HG03280 (cell line): ENCODE measurements around the gene RYR1.
"Not testable (repeated sequence)": the region's sequence is repeated elsewhere in the genome, so short reads cannot be mapped to it uniquely, and the experiment has no call there.

Experiments used
- ATAC-seq: cut with Tn5 transposase; IDR thresholded peaks from one replicate; pipeline ENCODE4 v1.9.1; 2021; ENCODE audit warnings: mild to moderate bottlenecking, moderate library complexity; ENCODE audit not compliant: unreplicated experiment

RYR1 gene

DNA sequence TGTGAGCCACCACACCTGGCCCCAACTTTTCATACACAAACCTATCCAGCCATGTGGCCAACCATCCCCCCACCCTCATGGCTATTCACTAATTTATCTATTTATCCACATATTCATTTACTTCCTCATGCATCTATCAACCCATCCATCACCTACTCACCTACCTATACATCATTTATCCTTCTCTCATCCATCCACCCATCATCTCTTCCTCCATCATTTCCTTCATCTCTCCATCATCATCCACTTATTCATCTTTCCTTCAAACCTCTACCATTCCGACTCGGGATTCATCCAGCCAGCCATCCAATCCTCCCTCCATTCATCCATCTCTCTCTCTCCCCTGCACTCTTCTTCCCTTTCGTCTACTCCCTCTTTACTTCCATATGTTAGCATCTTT, 54.6 kb downstream of the RYR1 start:
- no peak for ATAC-seq

GRCh38 chr19:38488776-38489481, 55.4 kb downstream of the RYR1 start:
- no peak for ATAC-seq

- no peak for ATAC-seq
Measured at GRCh38 chr19:38490861-38491260, 57.4 kb downstream of the RYR1 start.

DNA sequence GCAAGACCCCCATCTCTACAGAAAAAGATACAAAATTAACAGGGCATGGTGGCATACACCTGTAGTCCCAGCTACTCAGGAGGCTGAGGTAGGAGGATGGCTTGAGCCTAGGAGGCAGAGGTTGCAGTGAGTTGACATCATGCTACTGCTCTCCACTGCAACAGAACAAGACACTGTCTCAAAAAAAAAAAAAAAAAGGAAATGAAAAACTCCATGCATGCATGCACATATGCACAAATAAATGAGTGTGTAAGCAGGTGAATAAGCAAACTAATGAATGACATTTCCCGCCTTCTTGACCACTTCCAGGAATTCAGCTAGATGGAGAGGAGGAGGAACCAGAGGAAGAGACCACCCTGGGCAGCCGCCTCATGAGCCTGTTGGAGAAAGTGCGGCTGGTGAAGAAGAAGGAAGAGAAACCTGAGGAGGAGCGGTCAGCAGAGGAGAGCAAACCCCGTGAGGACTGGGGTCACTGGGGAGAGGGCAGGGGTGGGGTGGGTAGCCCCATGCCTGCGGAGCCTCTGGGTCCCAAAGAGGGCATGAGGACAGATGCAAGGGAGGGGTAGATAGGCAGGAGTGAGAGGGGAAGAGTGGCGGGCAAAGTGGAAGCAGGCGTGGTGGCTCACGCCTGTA, 58.8 kb downstream of the RYR1 start:
- ATAC-seq: no peak

- ATAC-seq: no peak
Measured at GRCh38 chr19:38494379-38494778, 60.9 kb downstream of the RYR1 start.

- ATAC-seq: not testable (repeated sequence)
Measured at GRCh38 chr19:38495375-38495774, 61.9 kb downstream of the RYR1 start.

- ATAC-seq: no peak
Measured at GRCh38 chr19:38496116-38496515, 62.6 kb downstream of the RYR1 start.

DNA sequence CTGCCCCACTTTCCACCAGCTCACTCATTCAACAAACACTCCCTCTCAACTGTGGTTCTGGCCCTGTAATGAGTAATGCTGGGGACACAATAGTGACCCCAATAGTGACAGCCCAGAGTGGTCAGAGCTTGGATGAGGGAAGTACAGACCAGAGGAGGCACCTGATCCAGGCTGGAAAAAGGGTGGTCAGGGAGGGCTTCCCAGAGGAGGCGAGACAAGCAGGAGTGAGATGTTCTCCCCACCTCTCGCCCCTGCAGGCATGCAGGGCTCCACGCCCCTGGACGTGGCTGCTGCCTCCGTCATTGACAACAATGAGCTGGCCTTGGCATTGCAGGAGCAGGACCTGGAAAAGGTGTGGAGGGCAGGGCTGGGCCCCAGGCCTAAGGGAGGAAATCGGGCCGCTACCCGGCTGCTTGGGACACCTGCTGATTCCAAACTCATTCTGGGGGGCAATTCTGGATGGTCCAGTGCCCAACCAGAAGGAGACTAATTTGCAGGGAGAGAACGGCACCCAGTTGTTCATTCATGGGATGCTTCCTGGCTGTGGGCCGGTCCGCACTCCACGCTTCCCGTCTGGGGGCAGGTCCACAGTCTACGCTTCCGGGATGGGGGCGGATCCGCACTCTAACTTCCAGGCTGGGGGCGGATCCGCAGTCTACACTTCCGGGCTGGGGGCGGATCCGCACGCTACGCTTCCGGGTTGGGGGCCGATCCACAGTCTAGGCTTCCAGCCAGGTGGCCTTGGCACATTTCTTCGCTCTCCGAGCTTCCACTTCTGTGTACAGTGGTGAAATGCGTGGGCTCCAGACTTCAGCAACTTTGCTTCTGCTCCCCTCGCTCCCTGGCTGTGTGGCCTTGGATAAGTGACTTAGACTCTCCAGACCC, 63.4 kb downstream of the RYR1 start:
- no peak for ATAC-seq

GRCh38 chr19:38497907-38498306, 64.4 kb downstream of the RYR1 start:
- ATAC-seq: no peak

GRCh38 chr19:38499532-38499931, 66.0 kb downstream of the RYR1 start:
- no peak for ATAC-seq

GRCh38 chr19:38500450-38500849, 67.0 kb downstream of the RYR1 start:
- no peak for ATAC-seq

DNA sequence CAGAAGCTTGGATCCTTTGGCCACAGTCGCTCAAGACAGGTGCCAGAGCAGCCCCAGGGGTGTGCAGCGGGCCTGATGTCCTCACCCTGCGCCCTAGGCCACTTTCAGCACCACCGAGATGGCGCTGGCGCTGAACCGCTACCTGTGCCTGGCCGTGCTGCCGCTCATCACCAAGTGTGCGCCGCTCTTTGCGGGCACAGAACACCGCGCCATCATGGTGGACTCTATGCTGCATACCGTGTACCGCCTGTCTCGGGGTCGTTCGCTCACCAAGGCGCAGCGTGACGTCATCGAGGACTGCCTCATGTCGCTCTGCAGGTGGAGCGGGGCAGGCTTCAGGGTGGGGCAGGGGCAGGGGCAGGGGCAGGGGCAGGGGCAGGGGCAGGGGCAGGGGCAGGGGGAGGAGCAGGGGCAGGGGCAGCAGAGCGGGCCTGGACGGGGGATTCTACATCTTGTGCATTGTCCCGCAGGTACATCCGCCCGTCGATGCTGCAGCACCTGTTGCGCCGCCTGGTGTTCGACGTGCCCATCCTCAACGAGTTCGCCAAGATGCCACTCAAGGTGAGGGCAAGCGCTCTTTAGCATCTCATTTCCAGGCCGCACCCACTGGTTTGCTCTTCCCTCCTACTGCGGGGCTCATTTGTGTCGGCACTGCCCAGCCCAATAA, 69.1 kb downstream of the RYR1 start:
- ATAC-seq: no peak

DNA sequence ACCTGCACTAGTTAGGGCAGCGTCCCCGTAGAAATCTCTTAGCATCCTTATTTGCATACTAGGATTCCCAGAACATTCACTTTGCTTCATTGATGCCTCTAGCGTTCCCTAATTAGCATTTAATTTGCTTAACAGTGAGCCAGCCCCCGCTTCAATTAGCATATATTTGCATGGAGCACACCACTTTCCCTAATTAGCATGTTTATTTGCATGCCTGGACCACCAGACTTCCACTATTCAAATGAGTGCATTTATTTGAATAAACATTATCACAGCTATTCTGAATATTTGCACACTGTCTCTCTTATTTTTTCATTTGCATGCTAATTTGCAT, 69.6 kb downstream of the RYR1 start:
- ATAC-seq: no peak

DNA sequence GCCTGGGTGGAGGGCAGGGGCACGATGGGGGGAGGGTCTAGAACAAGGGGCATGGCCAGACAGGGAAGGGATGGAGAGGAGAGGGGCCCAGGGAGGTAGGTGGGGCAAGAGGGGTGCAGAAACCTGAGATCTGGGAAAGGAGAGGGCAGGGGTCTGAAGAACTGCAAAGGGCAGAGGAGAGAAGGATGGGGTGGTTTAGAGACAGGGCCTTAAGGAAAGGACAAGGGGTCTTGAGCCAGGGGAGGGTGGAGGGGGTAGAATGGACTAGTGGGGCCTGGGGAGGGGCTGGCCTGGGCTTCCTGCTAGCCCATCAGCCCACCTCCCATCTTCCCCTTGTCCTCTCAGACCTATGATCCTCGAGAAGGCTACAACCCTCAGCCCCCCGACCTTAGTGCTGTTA, 72.5 kb downstream of the RYR1 start:
- ATAC-seq: no peak

DNA sequence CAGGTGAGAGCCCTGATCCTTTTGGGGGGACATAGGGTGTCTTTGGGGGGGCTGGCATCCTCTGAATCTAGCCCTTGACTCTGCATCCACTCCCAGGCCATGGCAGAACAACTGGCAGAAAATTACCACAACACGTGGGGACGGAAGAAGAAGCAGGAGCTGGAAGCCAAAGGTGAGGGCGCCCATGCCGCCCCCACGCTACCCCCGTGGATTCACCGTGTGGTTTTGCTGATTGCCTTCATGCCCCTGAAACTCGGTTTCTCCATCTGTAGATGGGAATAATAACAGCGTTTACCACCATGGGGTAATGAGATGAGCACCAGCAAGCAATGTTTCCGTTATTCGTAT, 72.9 kb downstream of the RYR1 start:
- ATAC-seq: no peak

GRCh38 chr19:38506723-38507550, 73.4 kb downstream of the RYR1 start:
- peak; percentile 74 for ATAC-seq

DNA sequence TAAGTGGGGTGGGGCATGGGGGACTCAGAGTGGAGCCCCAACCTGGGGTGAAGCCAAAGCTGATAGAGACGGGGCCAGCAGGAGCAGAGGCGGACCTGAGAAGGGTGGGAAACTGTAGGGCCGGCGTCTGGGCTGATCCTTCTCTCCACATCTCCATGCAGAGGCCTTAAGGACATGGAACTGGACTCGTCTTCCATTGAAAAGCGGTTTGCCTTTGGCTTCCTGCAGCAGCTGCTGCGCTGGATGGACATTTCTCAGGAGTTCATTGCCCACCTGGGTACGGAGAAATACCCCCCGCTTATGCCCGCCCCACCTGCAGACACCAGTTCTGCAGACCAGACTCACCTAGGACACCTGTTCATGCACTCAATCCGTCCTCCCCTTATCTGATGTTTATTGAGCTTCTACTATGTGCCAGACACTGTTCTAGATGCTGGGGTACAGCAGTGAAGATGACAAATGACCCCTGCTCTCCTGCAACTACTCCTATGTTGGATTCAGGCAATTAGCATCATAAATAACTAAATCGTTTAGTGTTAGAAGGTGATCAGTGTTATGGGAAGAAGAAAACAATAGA, 74.1 kb downstream of the RYR1 start:
- no peak for ATAC-seq

- no peak for ATAC-seq
Measured at GRCh38 chr19:38508507-38508906, 75.0 kb downstream of the RYR1 start.

DNA sequence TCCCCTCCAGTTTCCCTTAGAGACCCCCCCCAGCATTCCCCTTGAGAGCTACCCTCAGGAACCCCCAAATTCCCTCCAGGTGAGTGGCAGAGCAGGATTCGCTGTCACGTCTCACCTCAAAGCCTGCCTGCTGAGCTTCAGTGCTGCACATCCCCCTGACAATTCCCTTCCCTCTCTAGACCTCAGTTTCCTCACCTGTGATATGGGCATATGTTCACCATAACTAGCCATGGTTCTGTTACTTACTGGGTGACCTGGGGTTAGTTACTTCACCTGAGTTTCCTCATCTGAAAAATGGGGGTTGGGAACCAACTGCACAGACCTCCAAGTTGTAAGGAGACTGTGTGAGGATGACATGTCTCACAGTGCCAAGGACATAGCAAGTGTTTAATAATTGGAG, 75.5 kb downstream of the RYR1 start:
- ATAC-seq: no peak

DNA sequence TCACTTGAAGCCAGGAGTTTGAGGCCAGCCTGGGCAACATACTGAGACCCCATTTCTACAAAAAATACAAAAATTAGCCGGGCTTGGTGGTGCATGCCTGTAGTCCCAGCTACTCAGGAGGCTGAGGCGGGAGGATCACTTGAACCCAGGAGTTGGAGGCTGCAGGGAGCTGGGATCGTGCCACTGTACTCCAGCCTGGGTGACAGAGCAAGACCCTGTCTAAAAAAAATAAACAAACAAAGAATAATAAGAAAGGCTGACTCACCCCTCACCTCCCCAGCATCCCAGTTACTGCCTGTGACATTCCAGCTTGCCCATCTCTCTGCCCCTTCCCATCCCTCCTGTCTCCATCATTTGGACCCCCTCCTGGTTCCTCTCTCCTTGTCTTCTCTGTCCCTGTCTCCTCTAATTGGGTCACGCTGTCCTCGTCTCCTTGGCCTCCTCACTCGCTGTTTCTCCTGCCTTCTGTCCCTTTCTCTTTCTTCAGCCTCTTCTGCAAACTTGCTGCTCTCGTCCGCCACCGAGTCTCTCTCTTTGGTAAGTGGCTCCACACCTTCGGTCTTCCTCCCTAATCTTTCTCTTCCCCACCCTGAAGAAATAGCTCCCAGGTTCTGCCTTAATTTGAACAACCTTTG, 77.7 kb downstream of the RYR1 start:
- ATAC-seq: no peak
